HEK293 (cell line): ENCODE measurements around the gene AIRE.

Experiments
- BCL6B ChIP-seq: fragments of 450-650 bp; formaldehyde crosslinking; IDR thresholded peaks from 2 replicates; pipeline ENCODE4 v1.5.1; 2017; ENCODE audit warnings: missing biosample characterization, missing genetic modification characterization
- CTCF ChIP-seq: fragments of 450-650 bp; formaldehyde crosslinking; IDR thresholded peaks from 2 replicates; pipeline ENCODE4 v1.5.1; 2016; ENCODE audit warnings: missing biosample characterization, missing genetic modification characterization
- HIC1 ChIP-seq: fragments of 450-650 bp; formaldehyde crosslinking; IDR thresholded peaks from 2 replicates; pipeline ENCODE4 v1.5.1; 2016; ENCODE audit warnings: missing biosample characterization, missing genetic modification characterization
- HOXA7 ChIP-seq: sonication (generic); formaldehyde crosslinking; IDR thresholded peaks from 2 replicates; pipeline ENCODE4 v1.8.1; 2022; ENCODE audit warnings: missing genetic modification reagents, borderline replicate concordance
- KLF1 ChIP-seq: fragments of 450-650 bp; formaldehyde crosslinking; IDR thresholded peaks from 2 replicates; pipeline ENCODE4 v1.5.1; 2016; ENCODE audit warnings: missing biosample characterization, missing genetic modification characterization
- KLF7 ChIP-seq: fragments of 450-650 bp; formaldehyde crosslinking; IDR thresholded peaks from 2 replicates; pipeline ENCODE4 v1.5.1; 2016; ENCODE audit warnings: missing biosample characterization, missing genetic modification characterization, borderline replicate concordance
- PBX3 ChIP-seq: sonication (generic); formaldehyde crosslinking; IDR thresholded peaks from 2 replicates; pipeline ENCODE4 v1.8.1; 2022; ENCODE audit warnings: mild to moderate bottlenecking, moderate library complexity, missing genetic modification reagents
- REST ChIP-seq: fragments of 450-650 bp; formaldehyde crosslinking; IDR thresholded peaks from 2 replicates; pipeline ENCODE4 v1.5.1; 2016; ENCODE audit warnings: missing biosample characterization, missing genetic modification characterization
- SCRT2 ChIP-seq: fragments of 450-650 bp; formaldehyde crosslinking; IDR thresholded peaks from 2 replicates; pipeline ENCODE4 v1.5.1; 2016; ENCODE audit warnings: missing biosample characterization, missing genetic modification characterization
- WT1 ChIP-seq: fragments of 450-650 bp; formaldehyde crosslinking; IDR thresholded peaks from 2 replicates; pipeline ENCODE4 v1.5.1; 2016; ENCODE audit warnings: missing biosample characterization, missing genetic modification characterization
- YY1 ChIP-seq: fragments of 450-650 bp; formaldehyde crosslinking; IDR thresholded peaks from 2 replicates; pipeline ENCODE4 v1.5.1; 2018; ENCODE audit warnings: missing biosample characterization, missing genetic modification characterization
- ZBTB11 ChIP-seq: fragments of 450-650 bp; formaldehyde crosslinking; conservative IDR thresholded peaks from 2 replicates; pipeline ENCODE4 v1.5.1; 2016; ENCODE audit warnings: low read depth, missing biosample characterization, missing genetic modification characterization
- ZBTB17 ChIP-seq: fragments of 450-650 bp; formaldehyde crosslinking; IDR thresholded peaks from 2 replicates; pipeline ENCODE4 v1.5.1; 2016; ENCODE audit warnings: missing biosample characterization, missing genetic modification characterization
- ZBTB20 ChIP-seq: fragments of 450-650 bp; formaldehyde crosslinking; IDR thresholded peaks from 2 replicates; pipeline ENCODE4 v1.5.1; 2016; ENCODE audit warnings: missing biosample characterization, missing genetic modification characterization
- ZBTB7A ChIP-seq: fragments of 450-650 bp; formaldehyde crosslinking; IDR thresholded peaks from 2 replicates; pipeline ENCODE4 v1.5.1; 2016; ENCODE audit warnings: low read depth, missing biosample characterization, missing genetic modification characterization
- ZNF18 ChIP-seq: fragments of 450-650 bp; formaldehyde crosslinking; IDR thresholded peaks from 2 replicates; pipeline ENCODE4 v1.5.1; 2016; ENCODE audit warnings: missing biosample characterization, missing genetic modification characterization
- ZNF2 ChIP-seq: fragments of 450-650 bp; formaldehyde crosslinking; IDR thresholded peaks from 2 replicates; pipeline ENCODE4 v1.5.1; 2016; ENCODE audit warnings: missing biosample characterization, missing genetic modification characterization
- ZNF266 ChIP-seq: fragments of 450-650 bp; formaldehyde crosslinking; IDR thresholded peaks from 2 replicates; pipeline ENCODE4 v1.5.1; 2016; ENCODE audit warnings: missing biosample characterization, missing genetic modification characterization, low read depth
- ZNF335 ChIP-seq: fragments of 450-650 bp; formaldehyde crosslinking; conservative IDR thresholded peaks from 2 replicates; pipeline ENCODE4 v1.5.1; 2016; ENCODE audit warnings: missing biosample characterization, missing genetic modification characterization
- ZNF830 ChIP-seq: fragments of 450-650 bp; IDR thresholded peaks from 2 replicates; pipeline ENCODE4 v1.5.0; 2018; ENCODE audit warnings: missing biosample characterization, missing genetic modification characterization, low read depth, mild to moderate bottlenecking, moderate library complexity
- ZSCAN23 ChIP-seq: fragments of 450-650 bp; formaldehyde crosslinking; IDR thresholded peaks from 2 replicates; pipeline ENCODE4 v1.5.1; 2016; ENCODE audit warnings: missing biosample characterization, missing genetic modification characterization
- ZSCAN30 ChIP-seq: fragments of 450-650 bp; IDR thresholded peaks from 2 replicates; pipeline ENCODE4 v1.5.1; 2018; ENCODE audit warnings: missing biosample characterization, mild to moderate bottlenecking, missing genetic modification characterization, moderate library complexity

Gene AIRE

GRCh38 chr21:44338971-44339910 lies 53.6 kb downstream of the AIRE start, which contains the start of gene CFAP410 (continued):
- TF ChIP-seq ZBTB20 (peak; percentile 51; the same call in 1 of the 2 replicates), ZNF830 (tag by site-specific recombination) (no peak), KLF7 (tag by site-specific recombination) (peak; percentile 77; the same call in 1 of the 2 replicates), WT1 (tag by site-specific recombination) (peak; percentile 50; the same call in 1 of the 2 replicates), HIC1 (tag by site-specific recombination) (no peak), HOXA7 (no peak), KLF1 (tag by site-specific recombination) (peak; percentile 82), ZBTB17 (tag by site-specific recombination) (peak; percentile 97), CTCF (0 out of 2 replicates have a peak, but pooled peaks have one; percentile 27), YY1 (tag by site-specific recombination) (peak; percentile 73), PBX3 (peak; percentile 77; the same call in 1 of the 2 replicates), ZSCAN30 (peak; percentile 63; the same call in 1 of the 2 replicates), ZNF335 (peak; percentile 67), SCRT2 (0 out of 2 replicates have a peak, but pooled peaks have one; percentile 43), ZNF266 (tag by site-specific recombination) (no peak), ZBTB11 (tag by site-specific recombination) (peak; percentile 73), ZNF18 (peak; percentile 55; the same call in 1 of the 2 replicates), ZBTB7A (tag by site-specific recombination) (0 out of 2 replicates have a peak, but pooled peaks have one; percentile 43), ZNF2 (tag by site-specific recombination) (0 out of 2 replicates have a peak, but pooled peaks have one; percentile 18), BCL6B (tag by site-specific recombination) (no peak), REST (tag by site-specific recombination) (peak; percentile 52; the same call in 1 of the 2 replicates), ZSCAN23 (peak; percentile 89)
